Neural crest cell (in vitro differentiated cells): ENCODE data around the gene DLST. TPM values are rescaled to one million over a fixed set of nuclear protein-coding genes. Genes with fewer than 3 reads are reported as not detected.

Experiments
- DNase-seq: peaks from one replicate; pipeline ENCODE4 v3.0.0; 2021; ENCODE audit warnings: low read depth, mixed read lengths, low spot score
- H3K27ac Mint-ChIP-seq: one replicate; pipeline ENCODE4 v1.8.0; 2021; ENCODE audit warnings: mild to moderate bottlenecking, mixed read lengths; ENCODE audit not compliant: unreplicated experiment
- H3K27me3 Mint-ChIP-seq: 2 replicates; pipeline ENCODE4 v1.8.0; 2021; ENCODE audit warnings: low read depth, mild to moderate bottlenecking, mixed read lengths
- H3K36me3 Mint-ChIP-seq: 2 replicates; pipeline ENCODE4 v1.8.0; 2021; ENCODE audit warnings: low read depth, mild to moderate bottlenecking, mixed read lengths
- H3K4me1 Mint-ChIP-seq: 2 replicates; pipeline ENCODE4 v1.8.0; 2021; ENCODE audit warnings: mixed read lengths
- H3K4me3 Mint-ChIP-seq: one replicate; pipeline ENCODE4 v1.8.0; 2021; ENCODE audit warnings: mild to moderate bottlenecking, mixed read lengths
- H3K9me3 Mint-ChIP-seq: 2 replicates; pipeline ENCODE4 v1.8.0; 2021; ENCODE audit warnings: mixed read lengths
- CTCF ChIP-seq: fragments of 200-600 bp; sonication (generic); conservative IDR thresholded peaks from 2 replicates; pipeline ENCODE4 v1.5.0; 2021; ENCODE audit warnings: antibody characterized with exemption, mild to moderate bottlenecking
- total RNA-seq: library from RNA; stranded (reverse); gene quantifications from 2 replicates; pipeline ENCODE4 v1.2.1, GENCODE V29; 2021

DLST gene
- total RNA-seq, 1 donor from 2014 or later = 97.4 TPM

- Mint-ChIP-seq H3K27me3 (peaks cover 7% of the 10 kb centered on the region), H3K4me3 (no peak overlapping the region), H3K4me1 (no peaks in the 10 kb centered on the region), H3K36me3 (no peaks in the 10 kb centered on the region), H3K27ac (no peak overlapping the region), H3K9me3 (no peaks in the 10 kb centered on the region)
- no peak for TF ChIP-seq CTCF
- no peak for DNase-seq
These were observed 20.0 kb upstream of the DLST start for GRCh38 chr14:74861734-74862090.

GRCh38 chr14:74863274-74863673 is 18.4 kb upstream of the DLST start:
- Mint-ChIP-seq H3K36me3 (no peaks in the 10 kb centered on the region), H3K9me3 (no peaks in the 10 kb centered on the region), H3K27me3 (peaks cover 9% of the 10 kb centered on the region), H3K4me1 (peaks cover 4% of the 10 kb centered on the region), H3K4me3 (no peak overlapping the region), H3K27ac (no peak overlapping the region)
- no peak for DNase-seq
- no peak for TF ChIP-seq CTCF

GRCh38 chr14:74864198-74864597 is 17.5 kb upstream of the DLST start:
- Mint-ChIP-seq H3K27me3 (peaks cover 9% of the 10 kb centered on the region), H3K4me1 (peaks cover 4% of the 10 kb centered on the region), H3K4me3 (no peak overlapping the region), H3K36me3 (no peaks in the 10 kb centered on the region), H3K9me3 (no peaks in the 10 kb centered on the region), H3K27ac (no peak overlapping the region)
- no peak for DNase-seq
- TF ChIP-seq CTCF = no peak

DNA sequence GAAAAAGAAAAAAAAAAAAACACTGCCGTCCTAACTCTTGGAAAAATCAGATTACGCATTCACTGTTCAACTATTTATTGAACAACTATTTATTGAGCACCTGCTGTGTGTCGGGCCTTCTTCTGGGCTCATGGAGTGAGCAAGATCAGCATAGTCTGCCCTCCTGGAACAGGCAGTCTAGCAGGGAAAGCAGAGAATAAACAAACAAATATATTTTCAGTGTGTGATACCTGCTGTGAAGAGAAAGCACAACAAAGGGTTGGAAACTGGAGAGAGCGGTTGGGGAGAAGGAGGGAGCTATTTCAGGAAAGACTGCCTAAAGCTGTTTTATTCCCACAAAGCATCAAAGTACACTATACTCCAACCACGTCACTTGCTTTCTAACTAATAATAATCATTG is 16.6 kb upstream of the DLST start:
- Mint-ChIP-seq H3K9me3 (no peaks in the 10 kb centered on the region), H3K27ac (no peak overlapping the region), H3K4me1 (peaks cover 4% of the 10 kb centered on the region), H3K36me3 (no peaks in the 10 kb centered on the region), H3K4me3 (no peak overlapping the region), H3K27me3 (peaks cover 9% of the 10 kb centered on the region)
- no peak for TF ChIP-seq CTCF
- no peak for DNase-seq

GRCh38 chr14:74866708-74867389 is 14.9 kb upstream of the DLST start:
- Mint-ChIP-seq H3K27ac (no peak overlapping the region), H3K27me3 (peaks cover 9% of the 10 kb centered on the region), H3K4me3 (no peak overlapping the region), H3K36me3 (no peaks in the 10 kb centered on the region), H3K9me3 (no peaks in the 10 kb centered on the region), H3K4me1 (peaks cover 4% of the 10 kb centered on the region)
- no peak for DNase-seq
- no peak for TF ChIP-seq CTCF
